Endothelial cell of umbilical vein (primary cell): ENCODE results near the gene PHF24. TPM values are rescaled to one million over a fixed set of nuclear protein-coding genes. Genes with fewer than 3 reads are reported as not detected.

Source experiments
- BruUV-seq: library from RNA; stranded (reverse); fragments of 400-500 nt; replicated peaks from 2 replicates; lab custom pipeline; 2021; lab: Mats Ljungman, UMichigan
- CTCF ChIA-PET: fragments of 300-600, 350-600 bp; sonication (Branson Sonifier 250); formaldehyde crosslinking; loops from one replicate; lab custom pipeline; 2021; ENCODE audit warnings: antibody characterized with exemption, inconsistent platforms; lab: Charles Lee
- POLR2A ChIA-PET: fragments of 300-600, 350-600 bp; sonication (Branson Sonifier 250); formaldehyde crosslinking; loops from one replicate; lab custom pipeline; 2021; ENCODE audit warnings: antibody characterized with exemption, inconsistent platforms; lab: Charles Lee
- DNase-seq: peaks from one replicate; pipeline ENCODE4 v3.0.0-alpha.2; 2011; ENCODE audit warnings: low read depth, low spot score
- FAIRE-seq: peaks from 2 replicates; lab custom pipeline; 2011; peaks lifted over from hg19 to GRCh38; lab: Jason Lieb, UNC
- H2AFZ ChIP-seq: 2 replicates; pipeline ENCODE4 v1.6.0; 2012; ENCODE audit warnings: low read depth, low read length, control low read depth, inconsistent platforms
- H3K27ac ChIP-seq: 2 replicates; pipeline ENCODE4 v1.5.1; 2011; ENCODE audit warnings: low read depth, mild to moderate bottlenecking, control low read depth, low read length, moderate library complexity; ENCODE audit not compliant: insufficient read depth
- H3K27me3 ChIP-seq, 2 experiments: 2 replicates each; pipeline versions ENCODE4 v1.6.0 to v1.6.1; 2011; ENCODE audit warnings: low read length in 2 of 2, mixed read lengths in 1 of 2; ENCODE audit not compliant: control insufficient read depth in 2 of 2, insufficient read depth in 2 of 2
- H3K36me3 ChIP-seq, 2 experiments: 2 replicates in 1 of 2; 3 replicates in 1 of 2; pipeline ENCODE4 v1.5.1; 2011; ENCODE audit warnings: low read length in 2 of 2, mild to moderate bottlenecking in 1 of 2, moderate library complexity in 1 of 2; ENCODE audit not compliant: control insufficient read depth in 2 of 2, insufficient read depth in 2 of 2; ENCODE audit errors: extremely low read depth in 1 of 2
- H3K4me1 ChIP-seq: 3 replicates; pipeline ENCODE4 v1.5.1; 2011; ENCODE audit warnings: mild to moderate bottlenecking, low read length; ENCODE audit not compliant: control insufficient read depth, insufficient read depth; ENCODE audit errors: extremely low read depth
- H3K4me2 ChIP-seq: 2 replicates; pipeline ENCODE4 v1.6.1; 2011; ENCODE audit warnings: low read length, control low read depth, mixed read lengths; ENCODE audit not compliant: insufficient read depth
- H3K4me3 ChIP-seq, 3 experiments: fragments of 200-600 bp in 1 of 3; sonication (generic), shearing (Covaris generic) in 1 of 3; replicated peaks in 1 of 3; 2 replicates each; pipeline ENCODE4 v1.5.1; 2011 to 2016; ENCODE audit warnings: control low read depth in 3 of 3, low read length in 3 of 3, mild to moderate bottlenecking in 2 of 3, inconsistent platforms in 1 of 3, low read depth in 1 of 3, moderate library complexity in 1 of 3; ENCODE audit not compliant: insufficient read depth in 1 of 3
- H3K79me2 ChIP-seq: 2 replicates; pipeline ENCODE4 v1.6.0; 2012; ENCODE audit warnings: low read length, inconsistent platforms; ENCODE audit not compliant: control insufficient read depth, insufficient read depth
- H3K9ac ChIP-seq: replicated peaks from 2 replicates; pipeline ENCODE3; 2011; ENCODE audit warnings: low read length, control low read depth; ENCODE audit not compliant: insufficient read depth; ENCODE audit errors: extremely low read depth
- H3K9me1 ChIP-seq: replicated peaks from 3 replicates; pipeline ENCODE4 v1.6.0; 2011; ENCODE audit warnings: mild to moderate bottlenecking, low read length; ENCODE audit not compliant: control insufficient read depth, insufficient read depth; ENCODE audit errors: extremely low read depth
- H3K9me3 ChIP-seq: replicated peaks from 2 replicates; pipeline ENCODE4 v1.5.1; 2012; ENCODE audit warnings: low read length, inconsistent platforms; ENCODE audit not compliant: control insufficient read depth, insufficient read depth
- H4K20me1 ChIP-seq: replicated peaks from 2 replicates; pipeline ENCODE3; 2011; ENCODE audit warnings: mild to moderate bottlenecking, low read length; ENCODE audit not compliant: control insufficient read depth, insufficient read depth; ENCODE audit errors: extremely low read depth
- EZH2 ChIP-seq: IDR thresholded peaks from 2 replicates; pipeline ENCODE4 v1.6.1; 2012; ENCODE audit warnings: borderline replicate concordance, low read depth, mild to moderate bottlenecking, moderate library complexity, low read length, inconsistent platforms; ENCODE audit not compliant: severe bottlenecking
- FOS ChIP-seq: IDR thresholded peaks from 2 replicates; pipeline ENCODE4 v1.6.1; 2011; ENCODE audit warnings: mild to moderate bottlenecking, low read length, moderate library complexity, borderline replicate concordance; ENCODE audit not compliant: insufficient read depth
- GATA2 ChIP-seq: IDR thresholded peaks from 2 replicates; pipeline ENCODE4 v1.7.0; 2011; ENCODE audit warnings: low read depth, mild to moderate bottlenecking, moderate library complexity, mixed read lengths, low read length; ENCODE audit not compliant: insufficient read length, insufficient read depth
- JUN ChIP-seq: IDR thresholded peaks from 2 replicates; pipeline ENCODE4 v1.6.1; 2011; ENCODE audit warnings: borderline replicate concordance, low read depth; ENCODE audit not compliant: insufficient read length, insufficient read depth
- MYC ChIP-seq: IDR thresholded peaks from one replicate; pipeline ENCODE4 v1.6.1; 2011; ENCODE audit warnings: mild to moderate bottlenecking, low read depth, low read length
- POLR2A ChIP-seq: IDR thresholded peaks from 2 replicates; pipeline ENCODE4 v1.6.1; 2012; ENCODE audit warnings: low read depth, mild to moderate bottlenecking, control low read depth, low read length
- POLR2AphosphoS5 ChIP-seq: IDR thresholded peaks from 2 replicates; pipeline ENCODE4 v1.6.1; 2012; ENCODE audit warnings: low read depth, mild to moderate bottlenecking, control low read depth, low read length, moderate library complexity; ENCODE audit not compliant: insufficient read depth
- dilution Hi-C: fragments of 300-500 bp; cut with MboI; formaldehyde crosslinking; loops from one replicate; pipeline ENCODE4 v1.15.0; 2019; ENCODE audit warnings: low sequenced_read_pairs; ENCODE audit not compliant: extremely low pct_ligation_motif_present
- intact Hi-C: fragments of 100-400 bp; cut with micrococcal nuclease; formaldehyde crosslinking; loops from one replicate; pipeline ENCODE4 v1.10.0; 2022
- polyA plus RNA-seq, 4 experiments: library from polyadenylated mRNA; depleted of rRNA in 3 of 4; stranded (reverse) in 3 of 4; unstranded in 1 of 4; fragments of >200 nt; gene quantifications; 2 replicates each; pipeline versions ENCODE4 v1.2.1 to v1.2.3, GENCODE V29; 2011 to 2012; ENCODE audit warnings: missing spikeins in 1 of 4
- total RNA-seq: library from RNA; stranded (reverse); gene quantifications from 2 replicates; pipeline ENCODE4 v1.2.3, GENCODE V29; 2021
- TF ChIP-seq, protein P1 (sequence below): IDR thresholded peaks from 2 replicates; pipeline ENCODE4 v1.6.1; 2011; ENCODE audit not compliant: insufficient read depth, insufficient read length
- TF ChIP-seq, protein P2 (sequence below), 2 donors: IDR thresholded peaks; 1 replicate in 1 of 2; 2 replicates in 1 of 2; pipeline ENCODE4 v1.5.1; 2011; ENCODE audit warnings: low read length in 2 of 2, mild to moderate bottlenecking in 2 of 2, moderate library complexity in 2 of 2, control low read depth in 1 of 2, inconsistent platforms in 1 of 2, low read depth in 1 of 2; ENCODE audit not compliant: insufficient read depth in 1 of 2; ENCODE audit errors: extremely low read depth in 1 of 2

Gene PHF24
- total and polyA plus RNA-seq, 2 donors (not counting 3 experiments of a cell fraction or from before 2014, with no cell fraction given): not detected

DNA sequence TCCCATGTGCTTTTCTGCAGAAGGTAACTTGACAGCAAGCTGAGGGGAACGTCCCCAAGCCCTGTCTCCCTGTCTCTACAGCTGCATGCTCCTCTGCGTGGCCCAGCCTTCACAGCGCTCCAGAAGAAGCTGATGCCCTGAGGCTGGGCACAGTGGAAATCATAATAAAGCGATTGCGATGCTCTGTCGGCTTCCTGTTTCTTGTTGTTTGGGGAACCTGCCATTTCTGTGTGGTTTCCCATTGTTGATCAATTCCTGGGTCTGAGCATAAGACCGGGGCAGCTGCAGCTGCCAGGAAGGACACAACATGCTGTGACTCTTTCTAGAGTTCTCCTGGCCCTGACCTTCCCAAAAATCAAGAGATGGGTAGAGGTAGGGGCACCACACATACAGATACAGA is 24.3 kb downstream of the PHF24 start:
- H3K9me1 ChIP-seq: no peaks in the 10 kb centered on the region
- H3K9ac ChIP-seq: no peak overlapping the region
- H3K9me3 ChIP-seq: no peaks in the 10 kb centered on the region
- H4K20me1 ChIP-seq: no peaks in the 10 kb centered on the region
- dilution Hi-C loops (no loop called here), intact Hi-C loops (loop anchor here (10.0 kb wide), 1 partner anchor 308 kb away; no protein-coding TSS in a partner anchor)
- no peak for FAIRE-seq
- H3K36me3 ChIP-seq: no peaks in the 10 kb centered on the region
- H3K27ac ChIP-seq: no peak overlapping the region
- H3K4me2 ChIP-seq: no peak overlapping the region
- H2AFZ ChIP-seq: no peak overlapping the region
- no peak overlapping the region for H3K4me3 ChIP-seq
- BruUV-seq: no TSS peak
- no peaks in the 10 kb centered on the region for H3K79me2 ChIP-seq
- CTCF ChIA-PET: interaction anchor here (1.3 to 6.6 kb wide), 4 partner anchors 12 to 84 kb away, joined by 3 to 174 read pairs (median 20); no protein-coding TSS in a partner anchor
- DNase-seq: no peak
- TF ChIP-seq, protein P1, sequence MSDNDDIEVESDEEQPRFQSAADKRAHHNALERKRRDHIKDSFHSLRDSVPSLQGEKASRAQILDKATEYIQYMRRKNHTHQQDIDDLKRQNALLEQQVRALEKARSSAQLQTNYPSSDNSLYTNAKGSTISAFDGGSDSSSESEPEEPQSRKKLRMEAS: no peak
- TF ChIP-seq FOS (no peak), POLR2A (no peak), GATA2 (no peak), EZH2 (no peak), JUN (no peak), POLR2AphosphoS5 (no peak), MYC (no peak)
- TF ChIP-seq, protein P2, sequence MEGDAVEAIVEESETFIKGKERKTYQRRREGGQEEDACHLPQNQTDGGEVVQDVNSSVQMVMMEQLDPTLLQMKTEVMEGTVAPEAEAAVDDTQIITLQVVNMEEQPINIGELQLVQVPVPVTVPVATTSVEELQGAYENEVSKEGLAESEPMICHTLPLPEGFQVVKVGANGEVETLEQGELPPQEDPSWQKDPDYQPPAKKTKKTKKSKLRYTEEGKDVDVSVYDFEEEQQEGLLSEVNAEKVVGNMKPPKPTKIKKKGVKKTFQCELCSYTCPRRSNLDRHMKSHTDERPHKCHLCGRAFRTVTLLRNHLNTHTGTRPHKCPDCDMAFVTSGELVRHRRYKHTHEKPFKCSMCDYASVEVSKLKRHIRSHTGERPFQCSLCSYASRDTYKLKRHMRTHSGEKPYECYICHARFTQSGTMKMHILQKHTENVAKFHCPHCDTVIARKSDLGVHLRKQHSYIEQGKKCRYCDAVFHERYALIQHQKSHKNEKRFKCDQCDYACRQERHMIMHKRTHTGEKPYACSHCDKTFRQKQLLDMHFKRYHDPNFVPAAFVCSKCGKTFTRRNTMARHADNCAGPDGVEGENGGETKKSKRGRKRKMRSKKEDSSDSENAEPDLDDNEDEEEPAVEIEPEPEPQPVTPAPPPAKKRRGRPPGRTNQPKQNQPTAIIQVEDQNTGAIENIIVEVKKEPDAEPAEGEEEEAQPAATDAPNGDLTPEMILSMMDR (IDR thresholded peaks at IDR 0.05; ENCODE audit: extremely low read depth in 1 of 2, insufficient read depth in 1 of 2, low read depth in 1 of 2, low read length in 2 of 2): no peak
- H3K27me3 ChIP-seq: peaks cover 0 to 5% of the 10 kb centered on the region in 2 experiments
- POLR2A ChIA-PET: no interaction called here
- no peaks in the 10 kb centered on the region for H3K4me1 ChIP-seq
